ENCODE data around the gene GZF1. TPM values are rescaled to one million over a fixed set of nuclear protein-coding genes. Genes with fewer than 3 reads are reported as not detected.
A peak's percentile ranks its signal among the peaks of the same experiment; 100 is the strongest.

The GZF1 gene
- total and polyA plus RNA-seq, 3 experiments from 2014 or later, result 3.8 to 12.5 (median 11.9) TPM

GRCh38 chr20:23420943-23421931 is 59.3 kb downstream of the GZF1 start, which contains the start of gene NAPB:
Gene NAPB (minus strand): TSS chr20:23421488. CDS start chr20:23421402, 86 bp downstream.
- DNase-seq, result peak; percentile 87 to 95 (median 89)
- ChIA-PET CTCF (interaction anchor here (0.7 to 4.5 kb wide), 7 partner anchors 12 to 71 kb away, joined by 3 to 42 read pairs (median 5); partner anchors contain the start of genes GZF1 and NXT1), POLR2A (interaction anchor here (0.6 to 5.1 kb wide), 3 partner anchors 38 to 71 kb away, joined by 8 to 32 read pairs (median 30); partner anchors contain the start of gene NXT1)
- Mint-ChIP-seq H3K4me1 (peaks cover 40 to 46% (median 46%) of the 10 kb centered on the region in 3 donors), H3K27ac (peak within 1 kb of the TSS; percentile 21 to 96 (median 90)), H3K9me3 (no peaks in the 10 kb centered on the region), H3K4me3 (peak within 1 kb of the TSS; percentile 89 to 94 (median 90)), H3K36me3 (peaks cover 0 to 3% (median 0%) of the 10 kb centered on the region in 3 donors), H3K27me3 (peaks cover 4 to 18% of the 10 kb centered on the region in 2 donors)
- Histone ChIP-seq H3K27me3 (ENCODE audit: insufficient read depth, low read length, poor library complexity, severe bottlenecking) (no peaks in the 10 kb centered on the region), H3K36me3 (ENCODE audit: insufficient read depth, low read length) (no peaks in the 10 kb centered on the region), H3K4me3 (ENCODE audit: low read length) (peak within 1 kb of the TSS; percentile 82), H3K9me3 (ENCODE audit: low read length) (no peaks in the 10 kb centered on the region), H3K27ac (ENCODE audit: low read depth, low read length) (peak within 1 kb of the TSS; percentile 76), H3K4me1 (ENCODE audit: insufficient read depth, low read length) (peaks cover 18% of the 10 kb centered on the region)

Other genes with a start within 250 kb of the GZF1 start
- 10 to 100 TPM; 48.9 to 52.9 TPM for gene NXT1, start 11.4 kb upstream of the GZF1 start, total RNA-seq
- 65.0 TPM for gene NXT1, start 11.4 kb upstream of the GZF1 start, polyA plus RNA-seq
- gene NAPB, start 59.3 kb downstream of the GZF1 start, total RNA-seq, result 1 to 10 TPM; 7.4 to 7.6 TPM
- gene NAPB, start 59.3 kb downstream of the GZF1 start, polyA plus RNA-seq, result 5.2 TPM
- gene CSTL1, start 77.5 kb downstream of the GZF1 start, total RNA-seq, result not detected
- gene CSTL1, start 77.5 kb downstream of the GZF1 start, polyA plus RNA-seq, result not detected
- not detected for gene CST11, start 90.7 kb downstream of the GZF1 start, total RNA-seq
- not detected for gene CST11, start 90.7 kb downstream of the GZF1 start, polyA plus RNA-seq
- gene CST8, start 128.9 kb downstream of the GZF1 start, total RNA-seq, result not detected
- not detected for gene CST8, start 128.9 kb downstream of the GZF1 start, polyA plus RNA-seq
- gene CST9L, start 206.3 kb downstream of the GZF1 start, total RNA-seq, result not detected
- gene CST9L, start 206.3 kb downstream of the GZF1 start, polyA plus RNA-seq, result not detected
- gene CST9, start 243.7 kb downstream of the GZF1 start, total RNA-seq, result not detected
- not detected for gene CST9, start 243.7 kb downstream of the GZF1 start, polyA plus RNA-seq

All from CD8-positive, alpha-beta memory T cell (primary cell).